Activated CD4-positive, alpha-beta T cell treated with anti-CD3 and anti-CD28 coated beads, Interleukin-2, amount 50 U/mL, for 16 hours (primary cell): ENCODE measurements around the gene EIF1AD.
"Not testable (repeated sequence)": the region's sequence is repeated elsewhere in the genome, so short reads cannot be mapped to it uniquely, and the experiment has no call there.

ENCODE experiments used
- DNase-seq: peaks from one replicate; pipeline ENCODE4 v3.0.0-alpha.2; 2020

Gene EIF1AD

GRCh38 chr11:66020618-66021357 lies 18.8 kb upstream of the EIF1AD start:
- DNase-seq: peak; percentile 39

- DNase-seq: no peak
Measured at GRCh38 chr11:66020212-66020611, 18.3 kb upstream of the EIF1AD start.

DNA sequence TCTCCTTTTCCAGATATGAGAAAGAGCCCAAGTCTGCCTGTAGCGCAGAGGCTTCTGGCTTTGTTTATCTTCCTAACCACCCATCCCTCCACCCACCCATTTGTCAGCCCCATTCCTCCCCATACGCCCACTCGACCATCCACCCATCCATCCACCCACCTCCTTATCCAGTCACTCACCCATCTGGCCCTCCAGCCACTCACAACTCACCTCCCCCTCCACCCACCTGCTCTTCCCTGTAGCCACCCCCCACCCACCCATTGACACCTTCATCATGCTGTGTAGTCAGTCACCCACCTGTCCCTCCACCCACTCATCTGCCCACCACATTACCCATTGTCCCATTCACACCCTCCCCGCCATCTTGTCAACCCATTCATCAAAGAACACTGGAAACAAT lies 15.4 kb upstream of the EIF1AD start:
- no peak for DNase-seq

GRCh38 chr11:66016793-66017177 lies 14.8 kb upstream of the EIF1AD start:
- DNase-seq: no peak

GRCh38 chr11:66015936-66016792 lies 14.2 kb upstream of the EIF1AD start:
- DNase-seq: no peak

DNA sequence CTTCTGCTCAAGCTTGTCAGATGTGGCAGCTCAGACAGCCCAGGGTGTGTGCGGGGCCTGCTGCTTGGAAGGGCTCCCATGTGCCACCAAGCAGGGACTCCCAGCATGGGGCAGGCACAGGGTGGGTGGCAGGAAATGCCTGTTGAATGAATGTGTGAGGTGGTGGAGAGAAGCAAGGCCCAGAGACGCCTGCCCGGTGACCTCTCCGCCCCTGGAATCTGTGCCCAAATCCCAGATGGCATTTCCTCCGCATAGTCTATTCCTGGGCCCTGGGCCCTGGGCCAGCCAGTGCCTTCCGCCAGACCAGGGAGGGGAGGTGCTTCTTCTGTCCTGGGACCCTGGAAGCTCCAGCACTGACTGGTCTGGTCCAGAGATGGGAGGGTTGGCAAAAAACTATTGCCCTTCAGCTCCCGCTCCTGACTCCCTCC lies 13.5 kb upstream of the EIF1AD start:
- no peak for DNase-seq

DNA sequence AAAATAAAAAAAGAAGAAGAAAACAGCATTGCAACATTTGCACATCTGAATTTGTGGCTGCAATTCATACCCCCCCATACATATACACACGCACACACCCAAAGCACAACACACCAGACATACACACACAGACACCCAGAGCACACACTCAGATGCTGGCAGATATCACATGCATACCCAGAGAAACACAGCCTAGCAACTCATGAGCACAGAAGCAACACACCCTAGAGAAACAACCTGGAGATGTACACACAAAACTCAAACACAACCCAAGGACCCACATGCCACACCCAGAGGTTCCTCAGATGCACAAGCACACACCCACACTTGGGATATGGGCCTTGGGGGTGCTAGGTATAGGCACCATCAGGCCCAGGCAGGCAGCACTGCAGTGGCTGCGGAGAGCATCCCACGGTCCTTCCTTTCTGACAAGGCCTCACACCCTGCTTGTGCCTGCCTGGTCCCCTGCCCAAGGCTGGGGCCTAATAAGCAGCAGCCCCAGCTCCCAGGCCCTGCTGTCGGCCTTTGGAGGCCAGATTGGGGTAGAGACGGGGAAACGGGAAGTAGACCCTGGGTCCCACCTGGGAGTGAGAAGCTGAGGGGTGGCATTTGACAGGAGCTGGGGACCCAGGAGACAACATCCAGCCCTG lies 13.0 kb upstream of the EIF1AD start:
- DNase-seq: no peak

- DNase-seq: no peak
Measured at GRCh38 chr11:66013762-66014100, 11.8 kb upstream of the EIF1AD start.

DNA sequence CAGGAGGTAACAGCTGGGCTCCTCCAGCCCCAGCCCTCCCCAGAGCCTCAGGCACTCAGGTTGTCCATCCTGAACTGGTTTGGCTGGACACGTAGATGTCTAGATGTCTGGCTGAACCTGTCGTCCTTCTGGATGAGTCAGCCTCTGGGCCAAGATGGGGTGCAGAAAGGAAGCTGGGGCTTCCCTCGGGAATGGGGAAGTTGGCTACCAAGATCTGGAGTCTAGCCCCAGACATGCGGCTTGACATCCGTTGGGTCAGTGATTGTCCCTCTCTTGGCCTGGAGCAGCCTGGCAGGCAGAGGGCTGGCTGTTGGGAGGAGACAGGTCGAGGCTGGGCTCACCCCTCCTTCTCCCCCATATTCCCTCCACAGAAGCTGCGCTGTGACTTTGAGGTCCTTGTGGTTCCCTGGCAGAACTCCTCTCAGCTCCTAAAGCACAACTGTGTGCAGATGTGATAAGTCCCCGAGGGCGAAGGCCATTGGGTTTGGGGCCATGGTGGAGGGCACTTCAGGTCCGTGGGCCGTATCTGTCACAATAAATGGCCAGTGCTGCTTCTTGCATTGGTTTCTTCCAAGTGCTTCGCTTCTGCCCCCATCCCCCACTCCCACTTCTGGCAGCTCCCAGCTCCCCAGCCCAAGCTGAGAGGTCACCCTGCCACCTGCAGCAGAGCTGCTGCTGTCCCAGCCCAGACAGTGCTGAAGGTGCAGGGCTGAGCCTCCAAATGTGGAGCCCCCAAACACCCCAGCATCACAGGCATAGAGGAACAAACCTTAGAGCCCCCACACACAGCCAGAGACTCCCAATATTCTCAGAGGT lies 11.2 kb upstream of the EIF1AD start:
- no peak for DNase-seq

DNA sequence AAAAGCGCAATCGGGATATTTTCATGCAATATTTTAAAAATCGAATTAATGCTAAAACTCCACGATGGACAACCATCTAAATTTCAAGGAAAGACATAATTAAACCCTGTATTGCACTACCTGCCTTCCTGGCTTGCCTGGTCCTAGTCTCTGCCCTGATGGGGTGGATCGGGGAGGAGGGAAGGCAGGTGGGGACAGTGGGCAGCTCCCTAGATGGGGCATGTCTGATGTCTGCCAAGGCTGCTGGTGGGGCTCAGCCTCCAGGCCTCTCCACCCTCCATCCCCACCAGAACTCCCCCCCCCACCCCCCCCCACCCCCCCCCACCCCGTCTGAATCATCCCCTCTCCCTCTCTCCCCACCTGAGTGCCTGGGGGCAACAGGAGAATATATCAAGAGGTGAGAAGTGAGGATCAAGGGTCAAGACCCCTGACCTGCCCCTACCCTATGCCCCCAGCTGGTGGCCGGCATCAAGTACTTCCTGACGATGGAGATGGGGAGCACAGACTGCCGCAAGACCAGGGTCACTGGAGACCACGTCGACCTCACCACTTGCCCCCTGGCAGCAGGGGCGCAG lies 10.5 kb upstream of the EIF1AD start:
- DNase-seq: no peak

- DNase-seq: no peak
Measured at GRCh38 chr11:66011785-66012303, 9.9 kb upstream of the EIF1AD start, which contains the start of gene CST6. Gene CST6 (plus strand): TSS chr11:66012008. CDS start chr11:66012045, 37 bp downstream.

DNA sequence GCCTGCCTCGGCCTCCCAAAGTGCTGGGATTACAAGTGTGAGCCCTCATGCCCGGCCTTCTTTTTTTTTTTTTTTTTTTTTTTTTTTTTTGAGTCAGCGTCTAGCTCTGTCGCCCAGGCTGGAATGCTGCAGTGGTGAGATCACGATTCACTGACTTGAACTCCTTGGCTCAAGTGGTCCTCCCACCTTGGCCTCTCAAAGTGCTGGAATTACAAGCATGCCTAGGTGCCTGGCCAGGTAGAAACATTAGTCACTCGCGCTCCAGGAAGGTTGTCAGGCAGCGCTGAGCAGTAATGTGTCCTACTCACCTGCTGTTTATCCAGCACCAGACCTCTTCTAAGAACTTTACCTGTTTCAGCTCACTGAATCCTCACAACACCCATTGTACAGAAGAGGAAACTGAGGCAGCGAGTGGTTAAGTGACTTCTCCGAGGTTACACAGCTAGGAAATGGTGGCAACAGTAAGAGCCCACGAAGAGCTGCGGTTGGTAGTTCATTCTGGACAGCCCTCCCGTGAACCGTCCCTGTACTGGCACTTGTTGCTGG lies 9.4 kb upstream of the EIF1AD start:
- no peak for DNase-seq

- not testable (repeated sequence) for DNase-seq
Measured at GRCh38 chr11:66010036-66010435, 8.1 kb upstream of the EIF1AD start.

DNA sequence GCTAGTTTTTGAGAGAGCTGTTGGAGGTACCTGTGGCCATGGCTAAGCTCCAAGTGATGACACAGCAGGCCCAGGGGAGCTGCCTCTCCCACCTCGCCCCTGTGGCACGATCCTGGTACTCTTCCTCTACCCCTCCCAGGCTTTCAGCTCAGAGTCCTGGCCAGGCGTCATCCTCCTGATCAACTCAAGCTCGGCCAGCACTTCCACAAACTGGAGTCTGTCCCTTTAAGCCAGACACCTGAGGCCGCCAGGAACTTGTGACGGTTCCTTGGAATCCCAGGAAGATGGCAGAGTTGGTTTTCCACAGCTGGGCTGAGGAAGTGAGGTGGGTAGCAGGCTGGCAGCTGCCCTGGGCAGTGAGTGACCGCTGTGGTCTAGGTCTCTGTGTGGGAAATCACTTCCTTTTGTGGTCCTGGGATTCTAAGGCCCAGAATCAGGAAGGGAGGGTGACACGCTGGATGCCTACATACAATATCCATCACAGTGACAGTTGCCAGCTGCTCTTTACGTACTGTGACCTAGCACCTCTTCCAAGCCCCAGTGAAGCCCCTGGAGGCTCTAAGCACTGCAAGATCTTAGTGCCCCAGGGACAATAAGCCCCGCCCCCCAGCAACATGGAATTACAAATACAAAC lies 6.6 kb upstream of the EIF1AD start:
- DNase-seq: no peak

- no peak for DNase-seq
Measured at GRCh38 chr11:66008095-66008467, 6.1 kb upstream of the EIF1AD start.

DNA sequence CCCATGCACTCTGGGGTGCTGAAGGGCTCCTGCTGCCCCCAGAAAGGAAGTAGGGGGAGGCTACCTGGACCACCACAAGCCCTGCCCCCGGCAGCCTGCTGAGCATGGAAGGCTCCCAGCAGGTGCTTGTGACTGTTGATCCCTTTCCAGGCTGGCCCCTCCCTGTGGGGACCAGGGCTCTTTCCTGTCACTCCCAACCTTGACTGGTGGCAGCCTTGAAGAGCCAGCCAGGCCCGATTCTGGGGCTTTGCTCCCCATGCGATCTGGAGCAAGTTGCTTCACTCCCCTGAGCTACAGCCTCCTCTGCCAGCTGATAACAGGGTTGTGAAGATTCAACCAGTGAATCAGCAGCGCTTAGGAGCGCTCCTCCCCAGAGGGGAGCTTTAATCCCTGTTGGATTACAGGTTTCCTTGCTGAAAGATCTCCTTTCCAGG lies 5.3 kb upstream of the EIF1AD start:
- DNase-seq: no peak

DNA sequence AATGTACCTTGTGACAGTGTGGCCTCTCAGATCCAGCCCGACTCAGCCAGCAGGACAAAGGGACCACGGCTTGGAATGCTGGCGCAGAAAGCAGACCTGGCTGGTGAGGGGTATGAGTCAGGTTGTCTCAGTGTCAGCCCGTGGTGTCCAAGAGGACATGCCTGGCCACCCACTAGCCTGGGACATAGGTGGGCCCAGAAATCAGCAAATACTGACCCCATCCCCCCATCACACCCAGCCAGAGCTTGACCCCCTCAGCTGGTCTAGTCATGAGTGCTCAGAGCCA lies 4.9 kb upstream of the EIF1AD start:
- no peak for DNase-seq

DNA sequence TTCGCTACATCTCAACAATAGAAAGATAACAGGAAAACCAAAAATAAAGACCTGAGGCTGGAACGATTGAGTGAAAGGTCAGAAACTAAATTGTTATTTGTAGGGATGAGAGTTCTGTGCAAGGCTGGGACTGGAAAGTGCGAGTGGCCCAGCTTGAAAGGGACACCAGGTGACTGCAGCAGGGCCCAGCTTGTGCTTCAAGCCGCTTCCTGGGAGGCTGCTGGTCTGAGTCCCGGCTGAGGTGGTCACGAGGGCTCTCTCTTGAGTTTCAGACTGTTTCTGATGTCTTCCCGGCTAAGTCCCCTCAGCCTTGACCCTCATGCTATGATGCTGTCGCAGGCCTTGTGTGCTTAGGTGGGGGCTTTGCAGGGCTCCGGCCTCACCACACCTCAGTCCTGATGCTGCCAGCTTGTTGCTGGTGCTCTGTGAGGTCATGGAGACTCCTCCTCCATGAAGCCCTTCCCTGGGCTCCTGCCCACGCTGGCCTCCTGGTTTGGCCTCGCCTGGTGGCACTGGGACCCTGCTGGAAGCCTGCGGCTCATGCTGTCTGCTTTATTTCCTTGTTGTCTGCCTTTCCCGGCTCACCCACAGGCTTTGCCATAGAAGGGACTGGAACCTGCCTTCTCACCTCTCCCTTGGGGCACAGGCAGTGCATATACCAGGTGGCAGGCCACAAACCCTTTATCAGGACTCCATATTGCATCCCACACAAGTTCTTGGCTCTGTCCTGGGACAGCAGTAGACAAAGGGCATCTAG lies 4.4 kb upstream of the EIF1AD start:
- no peak for DNase-seq

- no peak for DNase-seq
Measured at GRCh38 chr11:66004186-66004585, 2.2 kb upstream of the EIF1AD start.

DNA sequence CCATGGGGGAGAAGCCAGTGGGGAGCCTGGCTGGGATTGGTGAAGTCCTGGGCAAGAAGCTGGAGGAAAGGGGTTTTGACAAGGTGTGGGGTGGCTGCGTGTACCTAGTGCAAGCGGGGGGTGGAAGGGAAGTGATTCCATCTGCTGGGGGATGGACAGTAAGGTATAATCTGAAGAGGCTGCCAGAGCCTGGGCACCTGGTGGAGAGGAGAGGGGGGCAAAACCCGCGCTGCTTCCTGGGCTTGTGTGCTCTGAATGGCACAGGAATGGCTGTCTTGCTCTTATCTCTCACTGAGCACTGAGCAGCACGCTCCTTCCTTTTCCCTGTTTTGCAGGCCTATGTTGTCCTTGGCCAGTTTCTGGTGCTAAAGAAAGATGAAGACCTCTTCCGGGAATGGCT lies 1.3 kb upstream of the EIF1AD start:
- no peak for DNase-seq

DNA sequence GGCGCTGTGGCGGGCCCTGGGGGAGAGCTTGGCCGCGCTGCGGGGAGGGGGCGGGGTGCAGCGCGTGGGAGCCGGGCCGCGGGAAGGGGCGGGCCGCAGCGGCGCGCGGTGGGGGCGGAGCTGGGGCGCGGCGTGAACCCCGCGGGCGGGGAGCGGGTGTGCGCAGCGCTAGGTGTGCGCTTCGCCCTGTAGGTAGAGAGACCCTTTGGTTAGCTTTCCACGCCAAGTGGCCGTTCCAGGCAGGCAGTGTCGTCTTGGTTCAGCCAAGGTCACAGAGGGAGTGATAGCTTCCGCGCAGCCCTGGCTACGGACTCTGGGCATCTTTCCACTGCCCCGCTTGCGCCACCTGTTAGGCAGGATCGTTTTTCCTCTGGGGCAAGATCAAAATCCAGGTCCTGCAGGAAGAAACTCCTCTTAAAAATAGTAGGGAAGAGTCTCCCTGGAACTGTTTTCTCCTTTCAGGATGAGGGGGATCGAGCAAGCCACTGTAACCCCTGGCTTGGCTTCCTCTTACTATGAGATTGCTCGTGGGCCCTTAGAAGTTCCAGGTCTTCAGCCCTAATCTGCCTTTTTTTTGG lies 780 bp upstream of the EIF1AD start:
- DNase-seq: no peak
